Measurements from ENCODE around the gene DAAM1.
A peak's percentile ranks its signal among the peaks of the same experiment; 100 is the strongest.

DAAM1 gene

DNA sequence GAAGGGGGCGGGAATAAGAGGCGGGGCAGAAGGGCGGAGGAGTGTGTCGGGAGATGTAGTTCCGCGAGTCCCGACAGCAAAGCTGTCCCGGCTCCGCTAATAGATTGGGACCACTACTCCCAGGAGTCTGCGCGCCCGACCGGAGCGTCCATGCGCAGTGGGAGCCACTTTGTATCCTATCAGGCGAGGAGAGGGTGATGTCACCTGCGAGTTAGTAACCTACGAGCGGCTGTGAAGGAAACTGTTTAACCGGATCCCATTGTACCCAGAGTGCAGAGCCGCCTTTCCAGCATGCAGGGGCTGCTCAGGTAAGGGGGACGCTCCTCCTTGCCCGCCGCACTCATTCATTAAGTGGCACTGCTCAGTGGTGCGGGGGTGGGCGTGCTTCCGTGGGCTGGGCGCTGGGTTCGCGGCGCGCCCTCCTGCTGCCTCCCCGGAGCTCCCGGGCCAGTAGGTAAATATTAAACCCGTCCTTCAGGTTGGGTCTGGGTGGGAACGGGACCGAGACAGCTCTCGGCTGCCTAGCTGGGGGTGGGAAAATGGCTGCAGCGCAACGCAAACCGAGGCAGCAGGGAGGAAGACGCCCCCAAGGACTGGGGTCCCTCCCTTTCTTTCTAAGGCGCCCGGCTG is at the start of gene DAAM1:
Gene DAAM1, plus strand, starts transcription at position 207 of the 630 bp plus-strand sequence. CDS start 74,811 bp downstream, outside the sequence.
- DNase-seq: peak; percentile 96

DNA sequence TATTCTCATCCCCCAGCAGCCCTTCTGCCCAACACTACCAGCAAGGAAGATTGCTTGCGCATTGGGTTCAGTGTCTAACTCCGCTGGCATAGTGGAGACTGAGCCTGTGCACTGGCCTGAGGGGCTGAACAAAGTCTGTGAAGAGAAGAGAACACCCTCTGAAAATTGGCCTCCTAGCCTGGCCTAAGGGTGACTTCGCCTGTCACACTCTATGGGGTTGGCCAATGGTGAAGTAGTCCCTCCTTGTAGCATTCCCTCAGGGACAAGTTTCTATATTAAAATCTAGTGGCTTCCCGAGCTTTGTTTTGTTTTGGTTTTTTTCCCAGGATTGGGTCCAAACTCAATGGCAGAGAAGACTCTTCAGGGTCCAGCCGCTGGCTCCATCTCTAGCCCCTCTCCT is 49.1 kb upstream of the DAAM1 start:
- no peak for DNase-seq

DNA sequence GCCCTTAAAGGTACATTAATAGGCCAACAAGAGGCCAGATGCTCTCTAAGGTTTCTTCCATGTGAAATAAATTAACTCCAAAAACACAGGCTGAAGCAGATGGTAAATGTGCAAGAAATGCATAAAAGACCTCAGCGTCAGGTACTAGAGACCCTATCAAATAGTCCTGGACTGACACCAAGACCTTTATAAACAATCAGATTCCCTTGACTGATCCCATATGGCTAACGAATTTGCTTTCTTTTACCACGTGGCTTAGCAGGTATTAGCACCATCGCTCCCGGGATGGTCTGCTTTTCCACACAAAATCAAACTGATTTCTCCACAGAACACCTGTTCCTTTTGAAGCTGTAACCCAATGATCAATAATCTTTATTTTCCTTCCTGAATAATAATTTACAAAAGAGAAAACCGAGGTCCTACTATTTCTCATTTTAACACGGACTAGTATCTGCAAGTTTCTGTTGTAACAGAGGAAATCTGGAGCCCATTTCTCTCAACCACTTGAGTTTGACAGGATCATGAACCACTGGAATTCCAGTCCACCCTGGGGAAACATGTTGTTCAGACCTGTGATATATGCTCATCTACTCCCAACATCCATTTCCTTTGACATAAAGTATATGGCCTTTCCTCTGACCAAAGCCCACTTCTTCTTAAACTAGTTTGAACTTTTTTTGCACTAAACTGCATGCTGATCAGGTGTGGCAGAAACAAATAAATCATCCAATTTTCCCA is 48.2 kb upstream of the DAAM1 start:
- DNase-seq: no peak

DNA sequence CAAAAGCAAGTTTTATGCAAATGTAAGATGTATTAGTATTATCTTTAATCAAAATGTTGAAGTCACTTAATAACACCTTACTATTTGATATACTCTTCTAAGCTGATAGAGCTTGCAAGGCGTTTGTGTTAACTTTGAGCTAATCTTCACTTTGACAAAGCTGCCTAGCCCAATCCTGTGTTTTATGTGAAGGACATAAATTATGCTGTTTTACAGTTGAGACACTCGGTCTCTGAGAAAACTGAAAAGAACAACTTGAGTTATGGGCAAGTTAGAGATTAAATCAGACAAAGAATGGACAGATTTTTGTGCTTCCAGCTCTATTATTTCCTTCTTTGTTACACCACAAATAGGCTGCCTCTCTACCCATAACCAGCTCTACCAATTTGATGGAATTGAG is 42.0 kb upstream of the DAAM1 start:
- DNase-seq: no peak

DNA sequence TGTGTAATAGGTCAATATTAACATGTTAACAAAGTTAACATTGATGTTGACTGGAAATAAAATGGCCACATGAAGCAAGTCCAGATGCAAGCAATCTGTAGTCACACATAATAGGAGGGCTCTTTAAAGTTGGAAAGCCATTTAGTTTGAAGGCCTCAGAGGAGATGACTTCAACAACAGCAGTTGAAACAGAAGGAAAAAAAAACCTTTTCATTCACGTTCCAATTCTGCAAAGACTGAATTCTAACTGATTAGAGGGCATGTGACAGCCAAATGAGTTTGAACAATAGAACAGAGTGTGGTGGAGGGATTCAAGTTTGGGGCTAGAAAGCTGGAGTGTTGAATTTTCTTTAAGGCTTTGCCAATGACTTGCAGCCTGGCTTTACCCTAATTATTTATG is 41.5 kb upstream of the DAAM1 start:
- no peak for DNase-seq

DNA sequence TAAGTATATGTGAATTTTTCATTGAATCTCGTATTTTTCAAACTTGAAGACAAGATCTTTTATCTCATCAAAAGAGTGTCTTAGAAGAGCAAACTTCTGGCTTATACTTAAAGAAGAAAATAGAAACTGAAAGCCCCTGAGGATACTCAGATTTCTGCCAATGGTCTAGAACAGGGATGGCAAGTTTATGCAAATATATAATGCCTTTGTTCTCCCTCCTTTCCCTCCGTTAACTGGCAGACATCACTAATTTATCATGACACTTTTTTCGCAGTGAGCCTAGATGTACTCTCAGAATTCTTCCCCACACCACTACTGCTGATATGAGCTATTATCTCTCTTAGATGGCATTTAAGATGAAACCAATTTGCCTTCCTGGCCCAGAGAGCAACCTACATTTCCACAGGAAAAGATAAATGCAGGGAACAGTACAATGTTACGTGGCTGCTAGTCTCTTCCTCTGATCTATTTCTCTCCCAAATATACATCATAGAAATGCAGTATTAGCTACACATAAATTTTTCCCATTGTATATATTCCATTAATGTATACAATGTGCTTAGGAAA is 40.0 kb upstream of the DAAM1 start:
- DNase-seq: no peak

DNA sequence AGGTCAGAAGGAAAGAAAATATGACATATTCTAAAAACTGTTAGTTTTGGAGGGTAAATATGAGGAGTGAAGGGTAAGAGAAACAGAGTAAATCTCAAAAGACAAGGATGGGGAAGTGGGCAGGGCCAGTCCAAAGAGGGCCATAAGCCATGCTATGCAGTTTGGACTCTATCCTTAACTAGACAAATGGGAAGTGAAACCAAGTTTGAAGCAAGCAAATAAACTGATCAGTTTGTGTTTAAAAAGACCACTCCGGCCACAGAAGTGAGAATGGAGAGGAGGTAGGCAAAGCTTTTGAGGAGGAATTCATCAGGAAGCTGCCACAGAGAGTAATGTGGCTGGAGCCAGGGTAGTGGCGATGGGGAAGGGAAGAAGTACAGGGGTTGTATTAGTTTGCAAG is 37.5 kb upstream of the DAAM1 start:
- no peak for DNase-seq

DNA sequence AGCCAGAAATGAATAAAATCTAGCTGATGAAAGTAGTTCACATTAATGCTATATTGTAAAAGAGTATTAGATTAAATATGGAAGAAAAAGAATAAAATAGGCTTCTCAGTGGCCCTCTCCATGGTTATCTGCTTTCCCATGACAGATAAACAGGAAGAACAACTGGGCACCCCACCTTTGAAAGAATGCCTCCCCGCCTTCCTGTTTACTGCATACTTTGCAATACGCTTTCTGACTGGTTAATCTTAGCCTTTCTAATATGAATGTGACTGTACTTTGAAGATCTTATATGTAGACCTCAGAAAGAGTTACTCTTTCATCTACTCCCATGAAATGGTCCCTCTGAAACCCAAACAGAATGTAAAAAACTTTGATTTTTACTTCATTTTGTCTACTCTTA is 34.1 kb upstream of the DAAM1 start:
- DNase-seq: no peak

DNA sequence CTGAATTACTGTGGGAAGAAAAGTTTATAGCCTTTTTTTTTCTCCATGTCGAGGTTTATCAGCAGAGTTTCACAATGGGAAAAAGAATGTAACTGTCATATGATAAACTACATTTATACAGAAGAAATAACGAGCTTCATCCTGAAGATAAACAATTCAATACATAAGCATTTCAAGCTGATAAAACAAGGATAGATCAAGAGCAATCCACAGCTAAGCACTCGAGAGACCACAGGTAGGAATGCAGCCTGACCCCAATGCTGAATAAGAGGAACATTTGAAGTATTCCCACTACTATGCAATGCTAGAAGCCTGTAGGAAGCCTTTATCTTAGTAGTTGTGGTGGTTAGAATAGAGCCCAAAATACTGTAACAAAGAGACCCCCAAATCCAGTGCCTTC is 32.6 kb upstream of the DAAM1 start:
- no peak for DNase-seq

DNA sequence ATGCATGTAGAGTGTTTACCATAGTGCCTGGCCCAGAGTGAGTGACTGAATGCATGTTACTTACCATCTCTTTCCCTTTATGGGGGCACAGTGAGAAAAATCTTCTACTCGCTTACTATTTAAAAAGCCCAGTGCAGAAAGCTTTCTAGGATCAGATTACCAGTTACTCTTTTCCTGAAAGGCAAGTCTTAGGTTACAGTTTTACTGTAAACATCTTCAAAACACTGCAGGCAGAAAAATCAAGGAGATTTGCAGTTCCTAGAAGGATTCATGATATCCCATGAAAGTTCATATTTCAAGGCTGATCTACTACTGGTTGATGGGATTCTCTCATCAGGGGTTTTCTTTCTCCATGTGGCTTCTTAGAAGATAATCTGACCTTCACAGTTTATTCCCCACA is 29.3 kb upstream of the DAAM1 start:
- no peak for DNase-seq

DNA sequence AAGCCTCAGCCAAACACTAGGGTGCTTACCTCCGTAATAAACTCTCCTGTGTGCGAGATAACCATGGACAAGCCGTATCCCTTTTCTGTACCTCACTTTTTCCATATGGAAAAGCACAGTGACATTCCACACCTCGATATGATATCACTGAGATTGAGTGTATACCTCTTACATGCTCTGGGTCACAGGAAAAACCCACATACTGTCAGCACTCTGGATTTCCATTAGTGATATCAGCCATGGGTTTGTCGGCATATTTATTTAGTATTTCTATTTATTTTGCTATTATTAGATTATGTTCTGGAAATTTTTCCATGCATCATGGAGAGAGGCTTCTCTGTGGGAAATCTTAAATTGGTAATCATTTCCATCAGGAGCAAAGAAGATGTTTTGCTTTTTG is 28.0 kb upstream of the DAAM1 start:
- DNase-seq: no peak

DNA sequence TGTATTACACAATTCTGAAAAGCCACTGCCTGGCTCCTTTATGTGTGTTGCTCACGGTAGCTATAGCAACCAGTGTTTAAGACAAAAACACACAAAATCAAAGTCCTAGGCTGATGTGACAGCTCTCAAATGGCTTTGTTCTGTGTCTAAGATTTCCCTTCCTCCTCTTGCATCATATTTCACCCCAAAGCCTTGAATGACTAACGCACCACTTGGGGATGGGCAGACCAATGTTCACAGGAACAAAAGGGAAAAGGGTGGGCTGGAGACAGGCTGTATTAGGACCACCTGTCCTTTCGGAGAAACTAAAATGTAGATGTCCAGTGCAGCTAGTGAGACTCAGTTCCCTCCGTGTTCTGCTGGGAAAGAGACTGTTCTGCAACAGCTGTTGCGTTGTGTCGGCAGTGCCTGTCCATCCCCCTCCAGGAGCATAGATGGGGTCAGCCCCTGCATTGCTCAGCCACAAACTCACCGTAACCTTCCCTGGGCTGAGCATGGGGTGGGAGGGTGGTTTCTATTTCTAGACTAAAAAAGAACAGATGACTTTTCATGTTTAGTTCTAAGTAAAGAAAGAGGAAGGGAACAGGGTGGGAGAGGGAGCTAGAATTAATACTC is 26.8 kb upstream of the DAAM1 start:
- DNase-seq: no peak

DNA sequence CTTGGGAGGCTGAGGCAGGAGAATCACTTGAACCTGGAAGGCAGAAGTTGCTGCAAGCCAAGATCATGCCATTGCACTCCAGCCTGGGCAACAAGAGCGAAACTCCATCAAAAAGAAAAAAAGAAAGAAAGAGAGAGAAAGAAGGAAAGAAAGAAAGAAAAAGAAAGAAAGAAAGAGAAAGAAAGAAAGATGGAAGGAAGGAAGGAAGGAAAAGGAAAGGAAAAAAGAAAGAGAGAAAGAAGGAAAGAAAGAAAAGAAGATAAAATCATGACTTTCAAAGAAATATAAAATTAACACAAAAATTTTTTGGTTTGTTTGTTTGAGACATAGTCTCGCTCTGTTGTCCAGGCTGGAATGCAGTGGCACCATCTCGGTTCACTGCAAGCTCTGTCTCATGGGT is 22.2 kb upstream of the DAAM1 start:
- DNase-seq: no peak

DNA sequence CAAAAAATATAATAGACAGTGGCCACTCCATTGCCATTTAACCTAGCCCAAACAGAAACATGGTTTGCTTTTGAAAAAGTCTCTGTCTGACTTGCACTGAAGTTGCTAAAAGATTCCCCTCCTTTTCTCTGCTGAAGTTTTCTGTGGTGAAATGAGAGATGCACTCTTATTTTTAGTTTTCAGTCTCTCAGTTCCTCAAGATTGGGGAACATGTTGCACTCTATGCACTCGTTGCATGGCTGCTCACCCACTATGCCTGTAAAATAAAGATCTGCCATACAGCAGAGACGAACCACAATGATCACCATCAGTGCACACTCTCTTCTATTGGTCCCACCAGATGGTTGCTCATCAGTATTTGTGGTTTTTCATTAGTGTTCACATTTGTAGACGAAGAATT is 13.1 kb upstream of the DAAM1 start:
- DNase-seq: no peak

DNA sequence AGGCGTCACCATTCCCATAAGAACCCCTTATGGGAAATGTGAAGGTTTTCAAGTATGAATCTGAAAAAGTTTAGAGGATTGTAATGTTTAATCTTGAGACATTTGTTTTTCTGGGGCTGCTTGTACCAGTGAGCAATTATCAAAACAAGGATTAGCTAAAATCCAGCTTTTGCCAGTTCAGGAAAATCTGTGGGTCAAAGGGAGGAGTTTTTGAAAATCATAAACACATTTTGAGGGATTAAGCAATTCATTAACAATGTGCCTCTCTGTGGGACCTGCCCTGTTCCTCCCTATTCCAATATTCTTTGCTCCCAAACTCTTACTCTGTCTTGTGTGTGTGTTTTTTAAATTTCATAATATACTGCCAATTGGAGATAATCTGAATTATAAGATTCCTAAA is 11.7 kb upstream of the DAAM1 start:
- no peak for DNase-seq

DNA sequence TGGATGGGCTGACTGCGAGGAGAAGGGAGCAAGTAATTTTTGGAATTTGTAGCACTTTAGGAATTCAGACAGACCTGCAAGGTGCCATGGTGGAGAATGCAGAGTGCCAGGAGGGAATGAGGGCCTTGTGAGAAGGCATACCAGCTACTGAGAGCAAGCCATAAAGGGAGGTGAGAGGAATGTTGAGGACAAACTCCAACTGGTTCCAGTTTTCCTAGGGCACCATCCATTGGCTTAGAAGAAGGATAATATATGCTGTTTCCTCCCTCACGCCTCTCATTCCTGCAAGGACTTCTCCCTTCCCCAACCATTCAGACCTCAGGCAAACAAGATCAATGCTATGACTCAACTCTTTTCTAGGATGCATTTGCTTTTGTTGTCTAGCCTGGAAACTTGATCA is 11.2 kb upstream of the DAAM1 start:
- DNase-seq: no peak

DNA sequence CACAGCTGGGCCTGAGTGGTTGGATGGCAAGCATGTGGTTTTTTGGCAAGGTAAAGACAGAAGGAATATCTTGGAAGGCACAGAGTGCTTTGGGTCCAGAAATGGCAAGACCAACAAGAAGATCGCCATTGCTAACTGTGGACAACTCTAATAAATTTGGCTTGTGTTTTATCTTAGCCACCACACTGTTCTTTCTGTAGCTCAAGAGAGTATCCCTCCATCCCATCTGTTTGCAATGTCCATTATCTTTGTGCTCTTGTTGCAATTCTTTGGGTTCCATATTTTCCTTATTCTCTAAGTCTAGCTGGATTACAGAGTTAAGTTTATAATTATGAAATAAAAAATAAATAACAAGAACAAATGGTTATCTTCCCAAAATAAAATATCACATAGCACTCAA is 6.7 kb upstream of the DAAM1 start:
- no peak for DNase-seq

DNA sequence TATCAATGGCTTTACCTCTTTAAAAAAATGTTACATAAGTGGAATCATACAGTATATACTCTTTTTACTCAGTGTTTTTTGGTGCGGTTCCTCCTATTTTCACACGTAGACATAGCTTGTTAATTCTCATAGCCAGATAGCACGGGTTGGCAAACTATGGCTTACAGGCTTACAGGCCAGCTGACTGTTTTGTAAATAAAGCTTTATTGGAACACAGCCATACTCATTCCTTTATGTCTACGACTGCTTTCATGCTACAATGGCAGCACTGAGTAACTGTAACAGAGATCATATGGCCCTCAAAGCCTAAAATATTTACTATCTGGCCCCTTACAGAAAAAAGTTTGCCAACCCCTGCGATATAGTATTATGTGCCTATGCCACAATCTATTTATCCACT is 5.8 kb upstream of the DAAM1 start:
- DNase-seq: no peak

DNA sequence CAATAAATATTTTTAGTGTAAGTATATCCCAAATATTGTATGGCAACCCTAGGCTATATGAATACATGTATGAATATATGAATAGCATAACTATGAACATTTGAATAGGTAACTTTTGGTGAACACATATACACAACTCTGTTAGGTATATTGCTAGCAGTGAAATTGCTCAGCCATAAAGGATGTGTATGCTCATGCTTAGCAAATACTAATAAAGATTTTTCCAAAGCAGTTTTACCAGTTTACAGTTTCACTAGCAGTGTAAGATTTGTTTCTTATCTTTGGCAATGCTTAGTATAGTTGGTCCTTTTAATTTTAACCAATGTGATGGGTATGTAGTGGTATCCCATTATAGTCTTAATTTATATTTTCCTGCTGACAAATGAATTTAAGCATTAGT is 5.3 kb upstream of the DAAM1 start:
- DNase-seq: no peak

DNA sequence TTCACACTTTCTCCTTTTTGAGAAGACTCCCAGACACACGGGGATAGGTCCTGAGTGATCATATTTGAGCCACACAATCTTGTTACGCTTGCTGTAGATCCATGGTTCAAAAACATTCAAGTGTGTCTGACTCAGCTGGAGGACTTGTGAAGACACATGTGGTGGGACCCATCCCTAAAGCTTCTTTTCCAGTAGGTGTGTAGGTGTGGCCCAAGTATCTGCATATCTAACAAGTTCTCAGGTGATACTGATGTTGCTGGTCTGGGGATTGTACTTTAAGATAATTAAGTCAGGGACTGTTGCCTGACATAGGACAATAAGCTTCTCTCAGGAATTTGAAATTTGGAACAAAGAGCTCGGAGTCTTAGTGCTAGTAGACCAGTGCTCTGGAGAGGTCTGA is 4.1 kb upstream of the DAAM1 start:
- DNase-seq: no peak

DNA sequence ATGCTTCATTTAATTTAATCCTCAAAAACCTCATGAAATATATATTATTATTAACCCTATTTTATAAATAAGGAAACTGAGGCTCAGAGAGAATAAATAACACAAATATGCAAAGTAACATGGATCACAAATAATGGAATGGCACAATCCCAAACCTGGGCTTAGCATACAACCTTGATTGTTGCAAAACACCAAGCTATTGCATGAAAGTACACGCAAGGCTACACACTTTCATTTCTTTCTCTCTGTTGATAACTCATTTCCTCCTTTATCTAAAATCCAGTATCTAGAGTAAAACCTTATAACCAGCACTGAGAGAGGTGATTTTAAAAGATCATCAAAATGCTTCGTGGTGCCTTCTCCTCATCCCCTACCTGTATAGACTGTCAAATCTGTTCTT is 2.8 kb upstream of the DAAM1 start:
- no peak for DNase-seq

DNA sequence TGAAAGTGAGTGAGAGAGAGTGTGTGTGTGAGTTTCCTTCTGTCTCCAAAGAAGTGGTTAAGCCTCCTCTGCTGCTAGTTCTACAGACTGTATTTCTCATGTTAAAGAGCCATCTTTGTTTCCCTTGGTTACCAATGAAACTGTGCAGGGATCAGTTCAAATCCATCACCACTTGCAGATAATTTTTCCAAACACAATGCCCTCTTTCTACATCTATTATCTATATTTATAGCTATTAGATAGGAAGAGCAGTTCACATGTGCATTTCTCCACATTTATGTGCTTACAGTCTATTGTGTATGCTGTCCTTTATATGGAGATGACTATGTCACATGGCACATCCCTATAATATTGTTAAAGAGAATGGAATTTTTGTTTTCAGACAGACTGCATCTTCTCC is 2.2 kb upstream of the DAAM1 start:
- no peak for DNase-seq

DNA sequence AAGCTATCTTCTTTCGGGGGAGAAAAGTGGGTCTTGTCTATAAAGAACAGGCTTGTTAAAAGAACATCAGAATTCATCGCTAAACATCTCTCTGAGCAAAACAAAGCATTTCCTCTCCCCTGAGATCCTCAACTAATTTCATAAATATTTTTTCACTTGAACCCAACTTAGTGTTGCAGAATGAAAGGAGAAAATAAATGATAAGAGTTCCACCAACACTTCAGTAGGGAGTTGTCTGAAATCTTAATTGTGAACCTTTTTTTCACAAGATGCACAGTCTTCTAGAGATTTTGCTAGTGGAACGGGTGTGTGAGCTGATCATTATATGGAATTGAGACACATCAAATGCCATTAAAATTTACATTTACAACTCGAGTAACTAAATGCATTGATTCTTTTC is 1.3 kb upstream of the DAAM1 start:
- no peak for DNase-seq

DNA sequence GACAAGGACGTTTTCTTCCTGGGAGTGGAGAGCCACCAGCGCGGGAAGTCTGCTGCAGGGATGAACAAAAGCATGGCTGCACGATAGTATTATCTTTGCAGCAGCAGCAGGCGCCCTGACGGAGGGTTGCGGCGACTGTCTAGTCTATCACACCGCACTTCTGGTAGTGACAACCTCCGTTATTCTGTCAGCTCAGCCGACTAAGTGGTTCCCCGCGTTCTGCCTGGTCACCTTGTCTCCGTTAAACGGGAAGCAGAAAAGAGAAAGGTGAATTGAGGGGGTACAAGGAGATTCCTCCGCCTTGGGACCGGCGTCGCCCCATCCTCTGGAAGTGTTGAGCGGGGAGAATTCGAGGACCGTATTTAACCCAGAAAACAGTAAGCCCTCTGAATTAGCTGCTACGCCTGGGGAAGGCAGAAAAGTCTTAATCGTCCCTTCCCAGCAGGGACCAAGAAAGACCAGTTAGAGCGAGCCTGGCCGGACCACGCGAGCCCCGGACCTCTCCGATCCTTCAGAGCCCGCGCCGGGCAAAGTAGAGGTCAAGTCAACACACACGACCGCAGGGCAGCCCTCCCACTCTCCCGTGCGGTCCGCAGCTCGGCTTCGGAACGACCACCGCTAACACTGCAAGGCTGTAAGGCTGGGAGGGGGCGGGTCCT is 536 bp upstream of the DAAM1 start:
- peak; percentile 38 for DNase-seq

All from NCI-H146 (cell line).